Measurements from ENCODE around the gene PRKD1.

GRCh38 chr14:29927376-29928116 lies at the start of gene PRKD1:
- TF ChIP-seq CEBPB (IDR thresholded peaks at IDR 0.05; ENCODE audit: borderline replicate concordance in 1 of 2, low read depth in 2 of 2, low read length in 2 of 2): no peak
- no peak for TF ChIP-seq ZZZ3 (IDR thresholded peaks at IDR 0.05; ENCODE audit: control insufficient read depth, insufficient read length, low read depth)
- TF ChIP-seq CHD4 (IDR thresholded peaks at IDR 0.05): no peak
- TF ChIP-seq TARDBP (IDR thresholded peaks at IDR 0.05; ENCODE audit: borderline replicate concordance): no peak
- TF ChIP-seq ZBTB11 (CRISPR knock-in tag; IDR thresholded peaks at IDR 0.05): no peak
- no peak for TF ChIP-seq MYC (IDR thresholded peaks at IDR 0.05; ENCODE audit: insufficient read depth, insufficient read length, insufficient replicate concordance, low read length, severe bottlenecking)
- no peak for TF ChIP-seq POLR2AphosphoS5 (IDR thresholded peaks at IDR 0.05; ENCODE audit: low read length)
